CD14-positive monocyte (primary cell): ENCODE data around the gene CMSS1. TPM values are rescaled to one million over a fixed set of nuclear protein-coding genes. Genes with fewer than 3 reads are reported as not detected.

Source experiments
- DNase-seq, 3 donors: peaks; one replicate each; pipeline ENCODE4 v3.0.0-alpha.2; 2011 to 2022
- H2AFZ ChIP-seq: 2 replicates; pipeline ENCODE4 v1.6.0; 2012; ENCODE audit warnings: mild to moderate bottlenecking, low read depth, low read length, inconsistent platforms; ENCODE audit not compliant: insufficient read depth, poor library complexity, severe bottlenecking
- H3K27ac ChIP-seq, 2 donors: 1 replicate in 1 of 2; 2 replicates in 1 of 2; pipeline ENCODE4 v1.5.1; 2012 to 2013; ENCODE audit warnings: low read length in 2 of 2, control low read depth in 1 of 2, inconsistent platforms in 1 of 2, low read depth in 1 of 2, mild to moderate bottlenecking in 1 of 2
- H3K27me3 ChIP-seq, 2 donors: one replicate each; pipeline versions ENCODE4 v1.6.0 to v1.6.1; 2011 to 2013; ENCODE audit warnings: low read length in 2 of 2; ENCODE audit not compliant: control insufficient read depth in 2 of 2, insufficient read depth in 2 of 2
- H3K36me3 ChIP-seq, 2 donors: replicated peaks in 1 of 2; 1 replicate in 1 of 2; 2 replicates in 1 of 2; pipeline versions ENCODE4 v1.5.1 to v1.6.1; 2012 to 2013; ENCODE audit warnings: low read length in 2 of 2, control low read depth in 1 of 2, inconsistent platforms in 1 of 2, mild to moderate bottlenecking in 1 of 2; ENCODE audit not compliant: insufficient read depth in 2 of 2, control insufficient read depth in 1 of 2
- H3K4me1 ChIP-seq, 2 donors: 1 replicate in 1 of 2; 2 replicates in 1 of 2; pipeline versions ENCODE4 v1.5.1 to v1.6.1; 2012 to 2013; ENCODE audit warnings: low read length in 2 of 2, control low read depth in 1 of 2, inconsistent platforms in 1 of 2, mild to moderate bottlenecking in 1 of 2, moderate library complexity in 1 of 2; ENCODE audit not compliant: insufficient read depth in 2 of 2, control insufficient read depth in 1 of 2
- H3K4me2 ChIP-seq: replicated peaks from 2 replicates; pipeline ENCODE3; 2012; ENCODE audit warnings: low read length, moderate library complexity, mild to moderate bottlenecking; ENCODE audit not compliant: poor library complexity, severe bottlenecking; ENCODE audit errors: extremely low read depth
- H3K4me3 ChIP-seq, 3 experiments: fragments of 200-600 bp in 1 of 3; sonication (generic) in 1 of 3; replicated peaks in 1 of 3; 1 replicate in 2 of 3; 2 replicates in 1 of 3; pipeline ENCODE4 v1.5.1; 2011 to 2013; ENCODE audit warnings: low read length in 3 of 3, mild to moderate bottlenecking in 3 of 3, control low read depth in 2 of 3, low read depth in 2 of 3, inconsistent platforms in 1 of 3, moderate library complexity in 1 of 3
- H3K79me2 ChIP-seq: 2 replicates; pipeline ENCODE4 v1.6.0; 2012; ENCODE audit warnings: mild to moderate bottlenecking, control low read depth, inconsistent platforms, low read length, moderate library complexity; ENCODE audit not compliant: insufficient read depth
- H3K9ac ChIP-seq: 2 replicates; pipeline ENCODE4 v1.6.0; 2017; ENCODE audit warnings: low read length, mild to moderate bottlenecking; ENCODE audit not compliant: insufficient read depth, poor library complexity, severe bottlenecking
- H3K9me3 ChIP-seq, 2 donors: replicated peaks in 1 of 2; 1 replicate in 1 of 2; 2 replicates in 1 of 2; pipeline versions ENCODE4 v1.5.1 to v1.6.1; 2012 to 2013; ENCODE audit warnings: low read length in 2 of 2, control low read depth in 1 of 2; ENCODE audit not compliant: control insufficient read depth in 1 of 2, insufficient read depth in 1 of 2
- H4K20me1 ChIP-seq: 2 replicates; pipeline ENCODE4 v1.6.0; 2012; ENCODE audit warnings: mild to moderate bottlenecking, low read length, control low read depth, moderate library complexity; ENCODE audit not compliant: insufficient read depth
- H3K27ac Mint-ChIP-seq, 7 donors: one replicate each; pipeline ENCODE4 v1.8.0; 2020; ENCODE audit warnings: mild to moderate bottlenecking in 7 of 7, mixed read lengths in 7 of 7, moderate library complexity in 6 of 7, inconsistent platforms in 2 of 7
- H3K27me3 Mint-ChIP-seq, 3 donors: one replicate each; pipeline ENCODE4 v1.8.0; 2021 to 2022; ENCODE audit warnings: low read depth in 3 of 3, mild to moderate bottlenecking in 3 of 3, mixed read lengths in 3 of 3, moderate library complexity in 3 of 3, inconsistent platforms in 1 of 3
- H3K36me3 Mint-ChIP-seq, 2 donors: one replicate each; pipeline ENCODE4 v1.8.0; 2020; ENCODE audit warnings: mixed read lengths in 2 of 2, inconsistent platforms in 1 of 2, mild to moderate bottlenecking in 1 of 2
- H3K4me1 Mint-ChIP-seq: one replicate; pipeline ENCODE4 v1.8.0; 2020; ENCODE audit warnings: mild to moderate bottlenecking, mixed read lengths
- H3K4me3 Mint-ChIP-seq, 2 donors: one replicate each; pipeline ENCODE4 v1.8.0; 2020; ENCODE audit warnings: mild to moderate bottlenecking in 2 of 2, mixed read lengths in 2 of 2, moderate library complexity in 1 of 2
- H3K9me3 Mint-ChIP-seq, 7 donors: one replicate each; pipeline ENCODE4 v1.8.0; 2020 to 2022; ENCODE audit warnings: mixed read lengths in 7 of 7, mild to moderate bottlenecking in 6 of 7, moderate library complexity in 6 of 7, inconsistent platforms in 2 of 7
- WGBS: methylation state at CpG from one replicate; pipeline ENCODE4 v1.1.5; 2013; ENCODE audit warnings: missing lambda C conversion rate; ENCODE audit not compliant: insufficient coverage; 5-methylcytosine and 5-hydroxymethylcytosine counted together
- intact Hi-C, 2 donors: fragments of 100-400 bp; cut with micrococcal nuclease; formaldehyde crosslinking; loops; one replicate each; pipeline versions ENCODE4 v1.15.0 to v1.15.1; 2023
- polyA plus RNA-seq, 3 donors: library from polyadenylated mRNA; depleted of rRNA in 1 of 3; unstranded in 2 of 3; stranded (reverse) in 1 of 3; fragments of 300-500 nt in 2 of 3; fragments of >200 nt in 1 of 3; fragmentation: Illumina TruSeq in 2 of 3; gene quantifications; 1 replicate in 2 of 3; 2 replicates in 1 of 3; pipeline ENCODE4 v1.2.3, GENCODE V29; 2012 to 2021
- TF ChIP-seq, protein P1 (sequence below): fragments of 200-600 bp; IDR thresholded peaks from one replicate; pipeline ENCODE4 v1.8.0; 2022; ENCODE audit warnings: antibody characterized with exemption, mild to moderate bottlenecking

CMSS1 gene
- polyA plus RNA-seq, 3 donors: 1.1 to 3.6 (median 2.2) TPM

DNA sequence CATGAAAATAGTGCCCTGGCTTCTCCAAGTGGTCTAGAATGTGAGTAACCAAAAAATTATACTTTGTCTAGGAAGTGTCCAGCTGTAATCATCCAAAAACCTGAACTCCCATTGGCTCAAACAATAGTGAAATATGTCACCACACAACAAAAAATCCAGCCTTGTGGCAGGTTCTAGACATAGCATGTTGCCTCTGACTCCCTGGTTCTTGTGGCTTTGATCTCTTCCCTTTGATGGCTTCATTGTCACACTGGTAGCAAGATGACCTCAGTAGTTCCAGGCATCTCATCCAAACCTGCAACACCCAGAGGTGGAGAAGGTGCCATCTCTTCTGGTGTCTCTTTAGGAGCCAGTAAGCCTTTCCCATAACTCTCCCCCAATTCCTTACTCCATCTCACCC, 74.7 kb downstream of the CMSS1 start:
- no peak overlapping the region for H3K9ac ChIP-seq
- DNase-seq: peak in 1 of 3 donors; percentile 24
- no peak overlapping the region for H3K27ac ChIP-seq
- H2AFZ ChIP-seq: no peak overlapping the region
- no peaks in the 10 kb centered on the region for H3K36me3 Mint-ChIP-seq
- no peak overlapping the region for H3K4me3 Mint-ChIP-seq
- peaks cover 0 to 4% (median 0%) of the 10 kb centered on the region in 7 donors for H3K9me3 Mint-ChIP-seq
- no peak overlapping the region for H3K4me3 ChIP-seq
- H3K4me1 ChIP-seq: peaks cover 26 to 27% of the 10 kb centered on the region in 2 donors
- H3K9me3 ChIP-seq: no peaks in the 10 kb centered on the region
- peaks cover 23% of the 10 kb centered on the region for H3K4me1 Mint-ChIP-seq
- TF ChIP-seq, protein P1, sequence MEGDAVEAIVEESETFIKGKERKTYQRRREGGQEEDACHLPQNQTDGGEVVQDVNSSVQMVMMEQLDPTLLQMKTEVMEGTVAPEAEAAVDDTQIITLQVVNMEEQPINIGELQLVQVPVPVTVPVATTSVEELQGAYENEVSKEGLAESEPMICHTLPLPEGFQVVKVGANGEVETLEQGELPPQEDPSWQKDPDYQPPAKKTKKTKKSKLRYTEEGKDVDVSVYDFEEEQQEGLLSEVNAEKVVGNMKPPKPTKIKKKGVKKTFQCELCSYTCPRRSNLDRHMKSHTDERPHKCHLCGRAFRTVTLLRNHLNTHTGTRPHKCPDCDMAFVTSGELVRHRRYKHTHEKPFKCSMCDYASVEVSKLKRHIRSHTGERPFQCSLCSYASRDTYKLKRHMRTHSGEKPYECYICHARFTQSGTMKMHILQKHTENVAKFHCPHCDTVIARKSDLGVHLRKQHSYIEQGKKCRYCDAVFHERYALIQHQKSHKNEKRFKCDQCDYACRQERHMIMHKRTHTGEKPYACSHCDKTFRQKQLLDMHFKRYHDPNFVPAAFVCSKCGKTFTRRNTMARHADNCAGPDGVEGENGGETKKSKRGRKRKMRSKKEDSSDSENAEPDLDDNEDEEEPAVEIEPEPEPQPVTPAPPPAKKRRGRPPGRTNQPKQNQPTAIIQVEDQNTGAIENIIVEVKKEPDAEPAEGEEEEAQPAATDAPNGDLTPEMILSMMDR: no peak
- H3K36me3 ChIP-seq: no peaks in the 10 kb centered on the region
- H3K27me3 ChIP-seq: no peaks in the 10 kb centered on the region
- H3K79me2 ChIP-seq: no peaks in the 10 kb centered on the region
- H3K27ac Mint-ChIP-seq: no peak overlapping the region
- intact Hi-C loops: loop anchor here in 1 of 2 donors (10.0 kb wide), 1 partner anchor 152 kb away; no protein-coding TSS in a partner anchor
- H4K20me1 ChIP-seq: no peaks in the 10 kb centered on the region
- H3K27me3 Mint-ChIP-seq: no peaks in the 10 kb centered on the region
- H3K4me2 ChIP-seq: no peak overlapping the region

DNA sequence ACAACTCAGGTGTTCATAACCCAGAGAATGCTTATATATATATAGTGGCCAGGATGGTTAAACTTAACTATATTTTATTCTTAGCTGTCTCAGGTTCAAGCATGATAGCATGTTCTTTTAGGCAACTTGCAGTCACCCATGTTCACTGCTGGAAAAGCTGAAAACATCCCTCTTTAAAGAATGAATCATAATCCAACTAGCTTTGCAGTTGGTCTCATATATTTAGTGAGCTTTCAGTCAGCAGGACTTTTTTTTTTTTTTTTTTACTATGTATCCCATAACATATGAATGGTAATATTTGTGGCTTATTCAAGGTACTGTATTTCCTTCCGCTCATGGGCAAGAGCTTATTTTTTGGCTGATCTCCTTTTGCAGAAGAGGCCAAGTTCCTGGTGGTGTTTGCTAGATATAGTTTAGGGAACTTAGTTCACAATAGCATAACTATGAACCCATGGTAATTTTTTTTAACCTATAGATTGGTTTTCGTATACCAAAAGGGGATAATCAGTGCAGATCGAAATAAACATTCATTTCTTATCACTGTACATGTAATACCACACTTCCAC, 77.6 kb downstream of the CMSS1 start:
- peaks cover 23% of the 10 kb centered on the region for H3K4me1 Mint-ChIP-seq
- Histone ChIP-seq H3K4me2 (peak overlapping the region; percentile 71), H3K36me3 (no peaks in the 10 kb centered on the region), H3K27me3 (no peaks in the 10 kb centered on the region), H3K27ac (peak overlapping the region; percentile 24 to 94), H2AFZ (peak overlapping the region; percentile 10), H4K20me1 (no peaks in the 10 kb centered on the region), H3K4me3 (peak overlapping the region in 1 of 3 experiments; percentile 60), H3K4me1 (peaks cover 26 to 28% of the 10 kb centered on the region in 2 donors), H3K9me3 (no peaks in the 10 kb centered on the region), H3K9ac (no peak overlapping the region), H3K79me2 (no peaks in the 10 kb centered on the region)
- no peaks in the 10 kb centered on the region for H3K36me3 Mint-ChIP-seq
- intact Hi-C loops: loop anchor here in 1 of 2 donors (10.0 kb wide), 1 partner anchor 150 kb away; no protein-coding TSS in a partner anchor
- peak overlapping the region in 1 of 2 donors; percentile 51 for H3K4me3 Mint-ChIP-seq
- H3K27me3 Mint-ChIP-seq: no peaks in the 10 kb centered on the region
- TF ChIP-seq, protein P1: no peak
- H3K9me3 Mint-ChIP-seq: peaks cover 0 to 4% (median 0%) of the 10 kb centered on the region in 7 donors
- peak overlapping the region; percentile 93 to 98 (median 97) for H3K27ac Mint-ChIP-seq
- 0% methylated on average over 1 of the region's 3 CpGs for WGBS
- peak; percentile 25 to 45 (median 33) for DNase-seq
